HepG2 (cell line): ENCODE measurements around the gene NAGK. TPM values are rescaled to one million over a fixed set of nuclear protein-coding genes. Genes with fewer than 3 reads are reported as not detected.

Experiments used
- HDAC6 ChIP-seq: fragments of 200-600 bp; sonication (generic); IDR thresholded peaks from 2 replicates; pipeline ENCODE4 v1.7.0; 2017; ENCODE audit warnings: mild to moderate bottlenecking, antibody characterized with exemption, low read length, low read depth
- HOXD1 ChIP-seq: sonication (generic); formaldehyde crosslinking; IDR thresholded peaks from 2 replicates; pipeline ENCODE4 v1.5.0; 2020; ENCODE audit warnings: missing genetic modification reagents
- MAFG ChIP-seq: sonication (generic); formaldehyde crosslinking; IDR thresholded peaks from 2 replicates; pipeline ENCODE4 v1.5.1; 2020; ENCODE audit warnings: mild to moderate bottlenecking, missing genetic modification reagents
- SALL1 ChIP-seq: sonication (generic); formaldehyde crosslinking; IDR thresholded peaks from 2 replicates; pipeline ENCODE4 v1.8.0; 2022; ENCODE audit warnings: mild to moderate bottlenecking, missing genetic modification reagents
- ZNF101 ChIP-seq: sonication (generic); formaldehyde crosslinking; IDR thresholded peaks from 2 replicates; pipeline ENCODE4 v1.4.0; 2020; ENCODE audit warnings: mild to moderate bottlenecking, low read depth, missing genetic modification reagents, borderline replicate concordance
- ZNF180 ChIP-seq: sonication (generic); formaldehyde crosslinking; IDR thresholded peaks from 2 replicates; pipeline ENCODE4 v1.4.0; 2020; ENCODE audit warnings: low read depth, missing genetic modification reagents, borderline replicate concordance
- ZNF766 ChIP-seq: sonication (generic); formaldehyde crosslinking; IDR thresholded peaks from 2 replicates; pipeline ENCODE4 v1.5.0; 2020; ENCODE audit warnings: missing genetic modification reagents, borderline replicate concordance
- ZNF775 ChIP-seq: sonication (generic); formaldehyde crosslinking; IDR thresholded peaks from 2 replicates; pipeline ENCODE4 v1.4.0; 2020; ENCODE audit warnings: missing genetic modification reagents, mild to moderate bottlenecking, moderate library complexity, borderline replicate concordance
- ZZZ3 ChIP-seq: sonication (generic); formaldehyde crosslinking; IDR thresholded peaks from 2 replicates; pipeline ENCODE4 v1.4.0; 2020; ENCODE audit warnings: missing genetic modification reagents, mild to moderate bottlenecking, borderline replicate concordance
- polyA plus RNA-seq, 8 experiments: library from polyadenylated mRNA; depleted of rRNA in 3 of 8; stranded (reverse) in 7 of 8; unstranded in 1 of 8; fragments of >200 nt; fragmentation: Illumina TruSeq in 4 of 8; extraction: Trizol in 4 of 8; gene quantifications; 2 replicates each; pipeline versions ENCODE4 v1.2.1 to v1.2.3, GENCODE V29; 2011 to 2016; ENCODE audit warnings: low read depth in 4 of 8, missing spikeins in 1 of 8, mixed read lengths in 1 of 8; ENCODE audit not compliant: insufficient read depth in 1 of 8
- total RNA-seq, 5 experiments: library from RNA; depleted of rRNA; stranded (reverse); fragments of >200 nt; fragmentation: Illumina TruSeq; extraction: Trizol; gene quantifications; 2 replicates each; pipeline ENCODE4 v1.2.3, GENCODE V29; 2016; ENCODE audit warnings: low read depth in 1 of 5
- TF ChIP-seq, protein P1 (sequence below): sonication (generic); formaldehyde crosslinking; IDR thresholded peaks from 2 replicates; pipeline ENCODE4 v1.5.1; 2020; ENCODE audit warnings: missing genetic modification reagents, mild to moderate bottlenecking, borderline replicate concordance
- TF ChIP-seq, protein P2 (sequence below): IDR thresholded peaks from 2 replicates; pipeline ENCODE4 v1.6.1; 2016
- TF ChIP-seq, protein P3 (sequence below): sonication (generic); formaldehyde crosslinking; IDR thresholded peaks from 2 replicates; pipeline ENCODE4 v1.8.0; 2022; ENCODE audit warnings: low read depth, missing genetic modification reagents
- TF ChIP-seq, protein P4 (sequence below): sonication (generic); formaldehyde crosslinking; IDR thresholded peaks from 2 replicates; pipeline ENCODE4 v1.4.0; 2020; ENCODE audit warnings: missing genetic modification reagents, mild to moderate bottlenecking, borderline replicate concordance
- TF ChIP-seq, protein P5 (sequence below): sonication (generic); formaldehyde crosslinking; IDR thresholded peaks from 2 replicates; pipeline ENCODE4 v1.8.0; 2022; ENCODE audit warnings: missing genetic modification reagents, mild to moderate bottlenecking, inconsistent platforms, borderline replicate concordance
- TF ChIP-seq, protein P6 (sequence below): sonication (generic); formaldehyde crosslinking; IDR thresholded peaks from 2 replicates; pipeline ENCODE4 v1.5.1; 2020; ENCODE audit warnings: missing genetic modification reagents, mild to moderate bottlenecking, borderline replicate concordance

NAGK gene
- total and polyA plus RNA-seq, 2 of the 13 experiments (the other 11 are each of a cell fraction or from before 2014, with no cell fraction given): 24.4 to 35.2 TPM

DNA sequence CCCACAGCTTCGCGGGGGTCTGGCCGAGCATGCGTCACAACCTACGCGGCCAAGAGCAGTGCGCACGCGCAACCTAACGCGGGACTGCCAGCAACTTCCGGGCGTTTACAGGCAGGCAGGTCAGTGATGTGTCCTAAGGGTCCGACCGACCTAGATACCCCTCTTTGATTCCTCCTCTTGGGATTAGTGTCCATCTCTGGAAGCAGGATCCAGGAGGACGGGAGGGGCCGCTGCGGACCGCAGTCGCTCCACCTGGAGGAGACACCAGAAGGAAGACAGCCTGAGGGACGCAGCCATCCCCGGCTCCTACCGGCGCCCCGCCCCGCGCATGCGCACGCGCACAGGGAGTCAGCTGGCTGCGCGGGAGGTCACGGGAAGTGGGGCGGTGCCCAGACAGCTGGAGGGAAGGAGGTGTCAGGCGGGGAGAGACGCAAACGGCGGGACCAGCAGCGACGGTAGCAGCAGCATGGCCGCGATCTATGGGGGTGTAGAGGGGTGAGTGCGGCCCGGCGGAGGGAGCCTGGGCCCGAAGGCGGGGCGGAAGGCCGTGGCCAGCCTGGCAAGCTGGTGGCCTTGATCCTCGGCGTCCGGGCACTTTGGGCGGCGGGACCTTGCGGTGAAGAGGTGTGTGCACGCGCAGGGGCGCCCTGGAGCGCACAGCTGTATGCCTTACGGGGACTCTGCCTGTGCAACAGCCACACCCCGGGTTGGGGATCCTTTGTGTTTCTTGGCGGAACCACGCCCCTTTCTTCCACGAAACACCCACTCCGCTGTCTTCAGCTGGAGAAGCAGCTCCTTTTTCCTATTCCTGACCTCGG is at the start of gene NAGK (continued):
- TF ChIP-seq, protein P1, sequence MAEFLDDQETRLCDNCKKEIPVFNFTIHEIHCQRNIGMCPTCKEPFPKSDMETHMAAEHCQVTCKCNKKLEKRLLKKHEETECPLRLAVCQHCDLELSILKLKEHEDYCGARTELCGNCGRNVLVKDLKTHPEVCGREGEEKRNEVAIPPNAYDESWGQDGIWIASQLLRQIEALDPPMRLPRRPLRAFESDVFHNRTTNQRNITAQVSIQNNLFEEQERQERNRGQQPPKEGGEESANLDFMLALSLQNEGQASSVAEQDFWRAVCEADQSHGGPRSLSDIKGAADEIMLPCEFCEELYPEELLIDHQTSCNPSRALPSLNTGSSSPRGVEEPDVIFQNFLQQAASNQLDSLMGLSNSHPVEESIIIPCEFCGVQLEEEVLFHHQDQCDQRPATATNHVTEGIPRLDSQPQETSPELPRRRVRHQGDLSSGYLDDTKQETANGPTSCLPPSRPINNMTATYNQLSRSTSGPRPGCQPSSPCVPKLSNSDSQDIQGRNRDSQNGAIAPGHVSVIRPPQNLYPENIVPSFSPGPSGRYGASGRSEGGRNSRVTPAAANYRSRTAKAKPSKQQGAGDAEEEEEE (CRISPR knock-in tag): no peak; the same call in 1 of the 2 replicates
- peak; percentile 94 for TF ChIP-seq SALL1 (CRISPR knock-in tag)
- TF ChIP-seq HDAC6: no peak
- TF ChIP-seq, protein P2, sequence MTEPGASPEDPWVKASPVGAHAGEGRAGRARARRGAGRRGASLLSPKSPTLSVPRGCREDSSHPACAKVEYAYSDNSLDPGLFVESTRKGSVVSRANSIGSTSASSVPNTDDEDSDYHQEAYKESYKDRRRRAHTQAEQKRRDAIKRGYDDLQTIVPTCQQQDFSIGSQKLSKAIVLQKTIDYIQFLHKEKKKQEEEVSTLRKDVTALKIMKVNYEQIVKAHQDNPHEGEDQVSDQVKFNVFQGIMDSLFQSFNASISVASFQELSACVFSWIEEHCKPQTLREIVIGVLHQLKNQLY (CRISPR knock-in tag): peak; percentile 78
- peak; percentile 92; the same call in 1 of the 2 replicates for TF ChIP-seq ZNF766 (CRISPR knock-in tag)
- no peak for TF ChIP-seq MAFG (CRISPR knock-in tag)
- peak; percentile 86; the same call in 1 of the 2 replicates for TF ChIP-seq ZNF101 (CRISPR knock-in tag)
- peak; percentile 94 for TF ChIP-seq ZZZ3 (CRISPR knock-in tag)
- TF ChIP-seq ZNF180 (CRISPR knock-in tag): peak; percentile 67; the same call in 1 of the 2 replicates
- TF ChIP-seq, protein P3, sequence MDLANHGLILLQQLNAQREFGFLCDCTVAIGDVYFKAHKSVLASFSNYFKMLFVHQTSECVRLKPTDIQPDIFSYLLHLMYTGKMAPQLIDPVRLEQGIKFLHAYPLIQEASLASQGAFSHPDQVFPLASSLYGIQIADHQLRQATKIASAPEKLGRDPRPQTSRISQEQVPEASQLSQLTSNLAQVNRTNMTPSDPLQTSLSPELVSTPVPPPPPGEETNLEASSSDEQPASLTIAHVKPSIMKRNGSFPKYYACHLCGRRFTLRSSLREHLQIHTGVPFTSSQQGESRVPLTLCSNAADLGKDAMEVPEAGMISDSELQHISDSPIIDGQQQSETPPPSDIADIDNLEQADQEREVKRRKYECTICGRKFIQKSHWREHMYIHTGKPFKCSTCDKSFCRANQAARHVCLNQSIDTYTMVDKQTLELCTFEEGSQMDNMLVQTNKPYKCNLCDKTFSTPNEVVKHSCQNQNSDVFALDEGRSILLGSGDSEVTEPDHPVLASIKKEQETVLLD (CRISPR knock-in tag): peak; percentile 92
- TF ChIP-seq, protein P4, sequence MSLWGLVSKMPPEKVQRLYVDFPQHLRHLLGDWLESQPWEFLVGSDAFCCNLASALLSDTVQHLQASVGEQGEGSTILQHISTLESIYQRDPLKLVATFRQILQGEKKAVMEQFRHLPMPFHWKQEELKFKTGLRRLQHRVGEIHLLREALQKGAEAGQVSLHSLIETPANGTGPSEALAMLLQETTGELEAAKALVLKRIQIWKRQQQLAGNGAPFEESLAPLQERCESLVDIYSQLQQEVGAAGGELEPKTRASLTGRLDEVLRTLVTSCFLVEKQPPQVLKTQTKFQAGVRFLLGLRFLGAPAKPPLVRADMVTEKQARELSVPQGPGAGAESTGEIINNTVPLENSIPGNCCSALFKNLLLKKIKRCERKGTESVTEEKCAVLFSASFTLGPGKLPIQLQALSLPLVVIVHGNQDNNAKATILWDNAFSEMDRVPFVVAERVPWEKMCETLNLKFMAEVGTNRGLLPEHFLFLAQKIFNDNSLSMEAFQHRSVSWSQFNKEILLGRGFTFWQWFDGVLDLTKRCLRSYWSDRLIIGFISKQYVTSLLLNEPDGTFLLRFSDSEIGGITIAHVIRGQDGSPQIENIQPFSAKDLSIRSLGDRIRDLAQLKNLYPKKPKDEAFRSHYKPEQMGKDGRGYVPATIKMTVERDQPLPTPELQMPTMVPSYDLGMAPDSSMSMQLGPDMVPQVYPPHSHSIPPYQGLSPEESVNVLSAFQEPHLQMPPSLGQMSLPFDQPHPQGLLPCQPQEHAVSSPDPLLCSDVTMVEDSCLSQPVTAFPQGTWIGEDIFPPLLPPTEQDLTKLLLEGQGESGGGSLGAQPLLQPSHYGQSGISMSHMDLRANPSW (CRISPR knock-in tag): peak; percentile 96
- TF ChIP-seq, protein P5, sequence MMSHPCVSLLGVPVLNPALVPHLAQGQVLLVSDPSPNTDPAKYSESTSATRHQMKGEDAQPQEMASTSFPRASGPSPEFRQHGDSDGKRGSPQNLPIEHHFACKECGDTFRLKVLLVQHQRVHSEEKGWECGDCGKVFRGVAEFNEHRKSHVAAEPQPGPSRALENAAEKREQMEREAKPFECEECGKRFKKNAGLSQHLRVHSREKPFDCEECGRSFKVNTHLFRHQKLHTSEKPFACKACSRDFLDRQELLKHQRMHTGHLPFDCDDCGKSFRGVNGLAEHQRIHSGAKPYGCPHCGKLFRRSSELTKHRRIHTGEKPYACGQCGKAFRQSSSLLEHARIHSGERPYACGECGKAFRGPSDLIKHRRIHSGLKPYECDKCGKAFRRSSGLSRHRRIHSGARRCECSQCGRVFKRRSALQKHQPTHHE: peak; percentile 98; the same call in 1 of the 2 replicates
- TF ChIP-seq, protein P6, sequence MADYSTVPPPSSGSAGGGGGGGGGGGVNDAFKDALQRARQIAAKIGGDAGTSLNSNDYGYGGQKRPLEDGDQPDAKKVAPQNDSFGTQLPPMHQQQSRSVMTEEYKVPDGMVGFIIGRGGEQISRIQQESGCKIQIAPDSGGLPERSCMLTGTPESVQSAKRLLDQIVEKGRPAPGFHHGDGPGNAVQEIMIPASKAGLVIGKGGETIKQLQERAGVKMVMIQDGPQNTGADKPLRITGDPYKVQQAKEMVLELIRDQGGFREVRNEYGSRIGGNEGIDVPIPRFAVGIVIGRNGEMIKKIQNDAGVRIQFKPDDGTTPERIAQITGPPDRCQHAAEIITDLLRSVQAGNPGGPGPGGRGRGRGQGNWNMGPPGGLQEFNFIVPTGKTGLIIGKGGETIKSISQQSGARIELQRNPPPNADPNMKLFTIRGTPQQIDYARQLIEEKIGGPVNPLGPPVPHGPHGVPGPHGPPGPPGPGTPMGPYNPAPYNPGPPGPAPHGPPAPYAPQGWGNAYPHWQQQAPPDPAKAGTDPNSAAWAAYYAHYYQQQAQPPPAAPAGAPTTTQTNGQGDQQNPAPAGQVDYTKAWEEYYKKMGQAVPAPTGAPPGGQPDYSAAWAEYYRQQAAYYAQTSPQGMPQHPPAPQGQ: peak; percentile 88; the same call in 1 of the 2 replicates
- TF ChIP-seq ZNF775 (CRISPR knock-in tag): peak; percentile 8; the same call in 1 of the 2 replicates
- TF ChIP-seq HOXD1: peak; percentile 75; the same call in 1 of the 2 replicates
